ENCODE data around the gene PPFIA3. TPM values are rescaled to one million over a fixed set of nuclear protein-coding genes. Genes with fewer than 3 reads are reported as not detected.
"Not testable (repeated sequence)": the region's sequence is repeated elsewhere in the genome, so short reads cannot be mapped to it uniquely, and the experiment has no call there.

PPFIA3 gene
- total and polyA plus RNA-seq, 2 experiments from 2014 or later, result 25.4 to 29.7 TPM

DNA sequence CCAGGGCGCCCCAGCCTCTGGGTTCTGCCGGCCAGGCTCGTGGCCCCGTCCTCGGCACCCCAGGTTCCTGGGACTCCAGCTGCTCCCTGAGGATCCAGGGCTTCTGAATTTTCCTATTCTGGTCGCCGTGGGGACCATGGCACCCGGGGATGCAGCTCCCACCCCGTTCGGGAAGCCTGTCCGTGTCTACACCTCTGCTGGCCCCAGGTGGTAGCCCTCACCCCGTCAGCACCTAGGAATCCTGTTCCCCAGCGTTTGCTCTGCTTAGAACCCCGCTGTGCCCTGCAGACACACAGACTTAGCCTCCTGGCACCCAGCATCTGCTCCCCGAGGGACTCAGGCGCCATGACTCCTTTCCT is 960 bp downstream of the PPFIA3 start:
- no peak overlapping the region for H3K27ac Mint-ChIP-seq
- peak overlapping the region; percentile 91 for H3K4me2 ChIP-seq
- no peaks in the 10 kb centered on the region; the same call in 1 of the 2 replicates for H4K20me1 ChIP-seq (replicated peaks; ENCODE audit: insufficient read depth)
- H3K4me1 Mint-ChIP-seq, result peaks cover 11% of the 10 kb centered on the region
- no peaks in the 10 kb centered on the region for H3K36me3 ChIP-seq (ENCODE audit: insufficient read depth)
- no peaks in the 10 kb centered on the region; the same call in 2 of the 3 replicates for H3K36me3 Mint-ChIP-seq (ENCODE audit: low read depth)
- H3K27me3 Mint-ChIP-seq (ENCODE audit: insufficient read depth, low read depth, poor library complexity), result peaks cover 53% of the 10 kb centered on the region
- TF ChIP-seq, protein P1, sequence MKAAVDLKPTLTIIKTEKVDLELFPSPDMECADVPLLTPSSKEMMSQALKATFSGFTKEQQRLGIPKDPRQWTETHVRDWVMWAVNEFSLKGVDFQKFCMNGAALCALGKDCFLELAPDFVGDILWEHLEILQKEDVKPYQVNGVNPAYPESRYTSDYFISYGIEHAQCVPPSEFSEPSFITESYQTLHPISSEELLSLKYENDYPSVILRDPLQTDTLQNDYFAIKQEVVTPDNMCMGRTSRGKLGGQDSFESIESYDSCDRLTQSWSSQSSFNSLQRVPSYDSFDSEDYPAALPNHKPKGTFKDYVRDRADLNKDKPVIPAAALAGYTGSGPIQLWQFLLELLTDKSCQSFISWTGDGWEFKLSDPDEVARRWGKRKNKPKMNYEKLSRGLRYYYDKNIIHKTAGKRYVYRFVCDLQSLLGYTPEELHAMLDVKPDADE (IDR thresholded peaks at IDR 0.05), result no peak
- TF ChIP-seq NANOG (IDR thresholded peaks at IDR 0.05; ENCODE audit: borderline replicate concordance), result no peak
- TF ChIP-seq POLR2AphosphoS5 (IDR thresholded peaks at IDR 0.05; ENCODE audit: low read depth), result no peak
- TF ChIP-seq, protein P2, sequence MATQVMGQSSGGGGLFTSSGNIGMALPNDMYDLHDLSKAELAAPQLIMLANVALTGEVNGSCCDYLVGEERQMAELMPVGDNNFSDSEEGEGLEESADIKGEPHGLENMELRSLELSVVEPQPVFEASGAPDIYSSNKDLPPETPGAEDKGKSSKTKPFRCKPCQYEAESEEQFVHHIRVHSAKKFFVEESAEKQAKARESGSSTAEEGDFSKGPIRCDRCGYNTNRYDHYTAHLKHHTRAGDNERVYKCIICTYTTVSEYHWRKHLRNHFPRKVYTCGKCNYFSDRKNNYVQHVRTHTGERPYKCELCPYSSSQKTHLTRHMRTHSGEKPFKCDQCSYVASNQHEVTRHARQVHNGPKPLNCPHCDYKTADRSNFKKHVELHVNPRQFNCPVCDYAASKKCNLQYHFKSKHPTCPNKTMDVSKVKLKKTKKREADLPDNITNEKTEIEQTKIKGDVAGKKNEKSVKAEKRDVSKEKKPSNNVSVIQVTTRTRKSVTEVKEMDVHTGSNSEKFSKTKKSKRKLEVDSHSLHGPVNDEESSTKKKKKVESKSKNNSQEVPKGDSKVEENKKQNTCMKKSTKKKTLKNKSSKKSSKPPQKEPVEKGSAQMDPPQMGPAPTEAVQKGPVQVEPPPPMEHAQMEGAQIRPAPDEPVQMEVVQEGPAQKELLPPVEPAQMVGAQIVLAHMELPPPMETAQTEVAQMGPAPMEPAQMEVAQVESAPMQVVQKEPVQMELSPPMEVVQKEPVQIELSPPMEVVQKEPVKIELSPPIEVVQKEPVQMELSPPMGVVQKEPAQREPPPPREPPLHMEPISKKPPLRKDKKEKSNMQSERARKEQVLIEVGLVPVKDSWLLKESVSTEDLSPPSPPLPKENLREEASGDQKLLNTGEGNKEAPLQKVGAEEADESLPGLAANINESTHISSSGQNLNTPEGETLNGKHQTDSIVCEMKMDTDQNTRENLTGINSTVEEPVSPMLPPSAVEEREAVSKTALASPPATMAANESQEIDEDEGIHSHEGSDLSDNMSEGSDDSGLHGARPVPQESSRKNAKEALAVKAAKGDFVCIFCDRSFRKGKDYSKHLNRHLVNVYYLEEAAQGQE (IDR thresholded peaks at IDR 0.05; ENCODE audit: unreplicated experiment), result no peak
- TF ChIP-seq, protein P3, sequence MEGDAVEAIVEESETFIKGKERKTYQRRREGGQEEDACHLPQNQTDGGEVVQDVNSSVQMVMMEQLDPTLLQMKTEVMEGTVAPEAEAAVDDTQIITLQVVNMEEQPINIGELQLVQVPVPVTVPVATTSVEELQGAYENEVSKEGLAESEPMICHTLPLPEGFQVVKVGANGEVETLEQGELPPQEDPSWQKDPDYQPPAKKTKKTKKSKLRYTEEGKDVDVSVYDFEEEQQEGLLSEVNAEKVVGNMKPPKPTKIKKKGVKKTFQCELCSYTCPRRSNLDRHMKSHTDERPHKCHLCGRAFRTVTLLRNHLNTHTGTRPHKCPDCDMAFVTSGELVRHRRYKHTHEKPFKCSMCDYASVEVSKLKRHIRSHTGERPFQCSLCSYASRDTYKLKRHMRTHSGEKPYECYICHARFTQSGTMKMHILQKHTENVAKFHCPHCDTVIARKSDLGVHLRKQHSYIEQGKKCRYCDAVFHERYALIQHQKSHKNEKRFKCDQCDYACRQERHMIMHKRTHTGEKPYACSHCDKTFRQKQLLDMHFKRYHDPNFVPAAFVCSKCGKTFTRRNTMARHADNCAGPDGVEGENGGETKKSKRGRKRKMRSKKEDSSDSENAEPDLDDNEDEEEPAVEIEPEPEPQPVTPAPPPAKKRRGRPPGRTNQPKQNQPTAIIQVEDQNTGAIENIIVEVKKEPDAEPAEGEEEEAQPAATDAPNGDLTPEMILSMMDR (conservative IDR thresholded peaks at IDR 0.05; ENCODE audit: low read depth in 2 of 2), result no peak
- no peak for ATAC-seq
- peak overlapping the region; percentile 84 for H3K4me3 ChIP-seq
- no peaks in the 10 kb centered on the region for H3K79me2 ChIP-seq (replicated peaks; ENCODE audit: insufficient read depth)
- H3K9me3 Mint-ChIP-seq, result no peaks in the 10 kb centered on the region
- no peak overlapping the region for H2AFZ ChIP-seq
- H3K9me2 ChIP-seq (ENCODE audit: insufficient read depth), result no peaks in the 10 kb centered on the region
- H3K4me1 ChIP-seq (ENCODE audit: insufficient read depth), result peaks cover 7% of the 10 kb centered on the region
- peak overlapping the region; percentile 50 for H3K4me3 Mint-ChIP-seq
- DNase-seq (ENCODE audit: low spot score), result no peak
- peaks cover 5% of the 10 kb centered on the region; the same call in 1 of the 2 replicates for H3F3A ChIP-seq (replicated peaks; ENCODE audit: low read depth)
- H3K27me3 ChIP-seq (ENCODE audit: insufficient read depth), result peaks cover 39% of the 10 kb centered on the region
- no peak overlapping the region for H3K27ac ChIP-seq (ENCODE audit: low read depth)

GRCh38 chr19:49120868-49121267 is 1.5 kb downstream of the PPFIA3 start:
- DNase-seq (ENCODE audit: low spot score), result no peak
- no peak for ATAC-seq
- H3K4me2 ChIP-seq, result no peak overlapping the region; the same call in 1 of the 2 replicates
- H3K9me2 ChIP-seq (ENCODE audit: insufficient read depth), result no peaks in the 10 kb centered on the region
- peaks cover 5% of the 10 kb centered on the region for H3K4me1 ChIP-seq (ENCODE audit: insufficient read depth)
- H3K4me1 Mint-ChIP-seq, result peaks cover 13% of the 10 kb centered on the region
- peaks cover 5% of the 10 kb centered on the region; the same call in 1 of the 2 replicates for H3F3A ChIP-seq (replicated peaks; ENCODE audit: low read depth)
- H2AFZ ChIP-seq, result no peak overlapping the region
- H3K36me3 ChIP-seq (ENCODE audit: insufficient read depth), result no peaks in the 10 kb centered on the region
- H3K27me3 Mint-ChIP-seq (ENCODE audit: insufficient read depth, low read depth, poor library complexity), result peaks cover 50% of the 10 kb centered on the region
- no peaks in the 10 kb centered on the region; the same call in 1 of the 2 replicates for H4K20me1 ChIP-seq (replicated peaks; ENCODE audit: insufficient read depth)
- no peaks in the 10 kb centered on the region for H3K9me3 Mint-ChIP-seq
- H3K27ac ChIP-seq (ENCODE audit: low read depth), result no peak overlapping the region
- H3K27me3 ChIP-seq (ENCODE audit: insufficient read depth), result peaks cover 36% of the 10 kb centered on the region
- H3K4me3 ChIP-seq, result no peak overlapping the region
- peak overlapping the region; percentile 50 for H3K4me3 Mint-ChIP-seq
- TF ChIP-seq JUNB (IDR thresholded peaks at IDR 0.05; ENCODE audit: unreplicated experiment), result no peak
- no peak for TF ChIP-seq STAT1 (IDR thresholded peaks at IDR 0.05; ENCODE audit: unreplicated experiment)
- no peak for TF ChIP-seq EZH2phosphoT487 (IDR thresholded peaks at IDR 0.05; ENCODE audit: unreplicated experiment)
- TF ChIP-seq, protein P1 (IDR thresholded peaks at IDR 0.05), result no peak
- no peak for TF ChIP-seq ZNF114 (CRISPR knock-in tag; IDR thresholded peaks at IDR 0.05)
- H3K79me2 ChIP-seq (replicated peaks; ENCODE audit: insufficient read depth), result no peaks in the 10 kb centered on the region
- no peak overlapping the region for H3K27ac Mint-ChIP-seq
- no peaks in the 10 kb centered on the region for H3K36me3 Mint-ChIP-seq (ENCODE audit: low read depth)

DNA sequence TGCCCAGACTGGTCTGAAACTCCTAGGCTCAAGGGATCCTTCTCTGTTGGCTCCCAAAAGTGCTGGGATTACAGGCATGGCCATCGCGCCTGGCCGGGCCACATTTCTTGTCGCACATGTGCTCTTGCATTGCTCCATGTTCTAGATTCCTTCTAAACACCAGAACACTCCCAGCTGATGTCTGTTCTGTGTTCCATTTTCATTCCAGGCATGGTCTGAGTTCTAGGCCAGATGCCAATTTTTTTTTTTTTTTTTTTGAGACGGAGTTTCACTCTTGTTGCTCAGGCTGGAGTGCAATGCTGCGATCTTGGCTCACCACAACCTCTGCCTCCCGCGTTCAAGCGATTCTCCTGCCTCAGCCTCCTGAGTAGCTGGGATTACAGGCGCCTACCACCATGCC is 2.5 kb downstream of the PPFIA3 start:
- H3K27me3 ChIP-seq (ENCODE audit: insufficient read depth), result peaks cover 36% of the 10 kb centered on the region

More for the DNA sequence above, 2.5 kb downstream of the PPFIA3 start:
- not testable (repeated sequence) for H3K79me2 ChIP-seq (replicated peaks; ENCODE audit: insufficient read depth); ATAC-seq; H3F3A ChIP-seq (replicated peaks; ENCODE audit: low read depth); H4K20me1 ChIP-seq (replicated peaks; ENCODE audit: insufficient read depth); H3K9me2 ChIP-seq (ENCODE audit: insufficient read depth); DNase-seq (ENCODE audit: low spot score); H3K4me3 Mint-ChIP-seq; H3K36me3 Mint-ChIP-seq (ENCODE audit: low read depth); H3K27ac Mint-ChIP-seq; H3K36me3 ChIP-seq (ENCODE audit: insufficient read depth); H2AFZ ChIP-seq; H3K4me3 ChIP-seq; H3K4me2 ChIP-seq; H3K4me1 ChIP-seq (ENCODE audit: insufficient read depth); H3K27ac ChIP-seq (ENCODE audit: low read depth); H3K9me3 Mint-ChIP-seq
- Mint-ChIP-seq H3K4me1 (peaks cover 13% of the 10 kb centered on the region), H3K27me3 (ENCODE audit: insufficient read depth, low read depth, poor library complexity) (peaks cover 43% of the 10 kb centered on the region)
